Astrocyte of the spinal cord (primary cell): Measurements from ENCODE around the gene SPATA19.

ENCODE experiments used
- DNase-seq: peaks from one replicate; pipeline ENCODE4 v3.0.0; 2011; ENCODE audit warnings: low read depth, low spot score
- H3K4me3 ChIP-seq: 2 replicates; pipeline ENCODE4 v1.5.1; 2011; ENCODE audit warnings: low read depth, mild to moderate bottlenecking, low read length, moderate library complexity
- CTCF ChIP-seq: IDR thresholded peaks from 2 replicates; pipeline ENCODE4 v1.5.1; 2012; ENCODE audit warnings: low read depth, mild to moderate bottlenecking, low read length, inconsistent platforms
- in situ Hi-C: cut with HindIII; loops from 2 replicates; pipeline ENCODE4 v1.10.0; 2017; ENCODE audit warnings: low sequenced_read_pairs

SPATA19 gene

GRCh38 chr11:133819114-133819513 lies 26.2 kb downstream of the SPATA19 start:
- DNase-seq, result no peak
- H3K4me3 ChIP-seq, result no peak overlapping the region
- TF ChIP-seq CTCF, result no peak
- in situ Hi-C loops, result no loop called here

- no peak for DNase-seq
- no peak for TF ChIP-seq CTCF
- no peak overlapping the region for H3K4me3 ChIP-seq
- in situ Hi-C loops, result no loop called here
Observed at GRCh38 chr11:133818302-133818701, 27.0 kb downstream of the SPATA19 start.

- no peak for TF ChIP-seq CTCF
- DNase-seq, result no peak
- no peak overlapping the region for H3K4me3 ChIP-seq
- in situ Hi-C loops, result no loop called here
Observed at GRCh38 chr11:133817449-133817848, 27.9 kb downstream of the SPATA19 start.

- in situ Hi-C loops, result no loop called here
- no peak overlapping the region for H3K4me3 ChIP-seq
- TF ChIP-seq CTCF, result no peak
- DNase-seq, result no peak
Observed at GRCh38 chr11:133816146-133816870, 29.0 kb downstream of the SPATA19 start.

GRCh38 chr11:133815636-133816035 lies 29.7 kb downstream of the SPATA19 start:
- in situ Hi-C loops, result no loop called here
- TF ChIP-seq CTCF, result no peak
- no peak overlapping the region for H3K4me3 ChIP-seq
- DNase-seq, result no peak

GRCh38 chr11:133814588-133815100 lies 30.7 kb downstream of the SPATA19 start:
- H3K4me3 ChIP-seq, result no peak overlapping the region
- in situ Hi-C loops, result no loop called here
- DNase-seq, result no peak
- TF ChIP-seq CTCF, result no peak
